GM12878 (cell line): ENCODE data around the gene IVD. TPM values are rescaled to one million over a fixed set of nuclear protein-coding genes. Genes with fewer than 3 reads are reported as not detected.
A peak's percentile ranks its signal among the peaks of the same experiment; 100 is the strongest.

Experiments
- BRCA1 ChIP-seq: IDR thresholded peaks from 2 replicates; pipeline ENCODE4 v1.6.1; 2011; ENCODE audit warnings: low read depth, low read length, improper control_type of control experiment
- CBFB ChIP-seq: IDR thresholded peaks from 2 replicates; pipeline ENCODE4 v1.6.1; 2016; ENCODE audit warnings: antibody characterized with exemption, low read depth
- CBX3 ChIP-seq: fragments of 200-600 bp; sonication (generic); IDR thresholded peaks from 2 replicates; pipeline ENCODE4 v1.6.1; 2016; ENCODE audit warnings: low read depth, borderline replicate concordance
- CHD2 ChIP-seq: IDR thresholded peaks from 2 replicates; pipeline ENCODE4 v1.6.1; 2011; ENCODE audit warnings: low read depth, low read length, improper control_type of control experiment, borderline replicate concordance
- EZH2 ChIP-seq: IDR thresholded peaks from 2 replicates; pipeline ENCODE4 v1.6.1; 2012; ENCODE audit warnings: low read depth, mild to moderate bottlenecking, control low read depth, inconsistent platforms, low read length, borderline replicate concordance; ENCODE audit not compliant: control insufficient read depth
- GATAD2B ChIP-seq: fragments of 450-650 bp; conservative IDR thresholded peaks from 2 replicates; pipeline ENCODE4 v1.6.1; 2017; ENCODE audit warnings: low read depth, mild to moderate bottlenecking, moderate library complexity
- HCFC1 ChIP-seq: fragments of 150-350 bp; IDR thresholded peaks from 2 replicates; pipeline ENCODE4 v1.6.1; 2014; ENCODE audit warnings: low read length
- HDAC6 ChIP-seq: fragments of 200-600 bp; sonication (generic); IDR thresholded peaks from one replicate; pipeline ENCODE4 v1.8.0; 2017; ENCODE audit warnings: antibody characterized with exemption; ENCODE audit not compliant: unreplicated experiment
- JUNB ChIP-seq: IDR thresholded peaks from 2 replicates; pipeline ENCODE4 v1.6.1; 2016; ENCODE audit warnings: antibody characterized with exemption, mild to moderate bottlenecking
- MTA3 ChIP-seq: IDR thresholded peaks from 2 replicates; pipeline ENCODE4 v1.6.1; 2012; ENCODE audit warnings: low read length, inconsistent platforms, borderline replicate concordance
- NFXL1 ChIP-seq: fragments of 450-650 bp; IDR thresholded peaks from 2 replicates; pipeline ENCODE4 v1.6.1; 2017; ENCODE audit warnings: antibody characterized with exemption, mild to moderate bottlenecking, borderline replicate concordance
- NKRF ChIP-seq: fragments of 450-650 bp; conservative IDR thresholded peaks from 2 replicates; pipeline ENCODE4 v1.6.1; 2017; ENCODE audit warnings: mild to moderate bottlenecking, moderate library complexity
- RELA ChIP-seq: fragments of 450-650 bp; IDR thresholded peaks from 2 replicates; pipeline ENCODE4 v1.8.0; 2014; ENCODE audit warnings: borderline replicate concordance; ENCODE audit not compliant: partially characterized antibody
- RELB ChIP-seq: fragments of 450-650 bp; IDR thresholded peaks from 2 replicates; pipeline ENCODE4 v1.6.1; 2017; ENCODE audit warnings: low read depth, mild to moderate bottlenecking, moderate library complexity
- SPI1 ChIP-seq: IDR thresholded peaks from 2 replicates; pipeline ENCODE4 v1.6.1; 2011; ENCODE audit warnings: low read depth, mild to moderate bottlenecking, low read length, moderate library complexity, borderline replicate concordance; ENCODE audit not compliant: insufficient read depth
- SREBF1 ChIP-seq: IDR thresholded peaks from 2 replicates; pipeline ENCODE4 v1.6.1; 2012; ENCODE audit warnings: mild to moderate bottlenecking, low read length
- STAT3 ChIP-seq: IDR thresholded peaks from 2 replicates; pipeline ENCODE4 v1.6.1; 2011; ENCODE audit warnings: low read depth, low read length, improper control_type of control experiment
- polyA plus RNA-seq, 11 experiments: library from polyadenylated mRNA; depleted of rRNA in 4 of 11; unstranded in 6 of 11; stranded (reverse) in 5 of 11; fragments of >200 nt; fragmentation: Nextera tagmentation in 4 of 11; fragmentation: Illumina TruSeq in 1 of 11; extraction: Ambion mirVana in 4 of 11; extraction: Trizol in 1 of 11; gene quantifications; 1 replicate in 1 of 11; 2 replicates in 10 of 11; pipeline versions ENCODE4 v1.2.1 to v1.2.3, GENCODE V29; 2011 to 2016; ENCODE audit warnings: inconsistent platforms in 2 of 11, missing spikeins in 2 of 11, low read depth in 1 of 11
- total RNA-seq, 4 experiments: library from RNA; depleted of rRNA in 3 of 4; stranded (reverse); fragments of >200 nt in 3 of 4; fragmentation: Illumina TruSeq in 1 of 4; extraction: Trizol in 1 of 4; gene quantifications; 2 replicates each; pipeline versions ENCODE4 v1.2.1 to v1.2.3, GENCODE V29; 2013 to 2021
- TF ChIP-seq, protein P1 (sequence below): fragments of 450-650 bp; IDR thresholded peaks from 2 replicates; pipeline ENCODE4 v1.6.1; 2017; ENCODE audit warnings: mild to moderate bottlenecking
- TF ChIP-seq, protein P2 (sequence below): IDR thresholded peaks from 2 replicates; pipeline ENCODE4 v1.6.1; 2011; ENCODE audit warnings: borderline replicate concordance, low read depth, mild to moderate bottlenecking, moderate library complexity, mixed read lengths, low read length; ENCODE audit not compliant: insufficient read depth; ENCODE audit errors: extremely low read length
- TF ChIP-seq, protein P3 (sequence below): IDR thresholded peaks from 2 replicates; pipeline ENCODE4 v1.6.1; 2012; ENCODE audit warnings: low read depth, low read length, improper control_type of control experiment

Gene IVD
- total and polyA plus RNA-seq, 10 of the 15 experiments (the other 5 are each of a cell fraction or from before 2014, with no cell fraction given), result 5.3 to 59.8 (median 45.7) TPM

- TF ChIP-seq, protein P1, sequence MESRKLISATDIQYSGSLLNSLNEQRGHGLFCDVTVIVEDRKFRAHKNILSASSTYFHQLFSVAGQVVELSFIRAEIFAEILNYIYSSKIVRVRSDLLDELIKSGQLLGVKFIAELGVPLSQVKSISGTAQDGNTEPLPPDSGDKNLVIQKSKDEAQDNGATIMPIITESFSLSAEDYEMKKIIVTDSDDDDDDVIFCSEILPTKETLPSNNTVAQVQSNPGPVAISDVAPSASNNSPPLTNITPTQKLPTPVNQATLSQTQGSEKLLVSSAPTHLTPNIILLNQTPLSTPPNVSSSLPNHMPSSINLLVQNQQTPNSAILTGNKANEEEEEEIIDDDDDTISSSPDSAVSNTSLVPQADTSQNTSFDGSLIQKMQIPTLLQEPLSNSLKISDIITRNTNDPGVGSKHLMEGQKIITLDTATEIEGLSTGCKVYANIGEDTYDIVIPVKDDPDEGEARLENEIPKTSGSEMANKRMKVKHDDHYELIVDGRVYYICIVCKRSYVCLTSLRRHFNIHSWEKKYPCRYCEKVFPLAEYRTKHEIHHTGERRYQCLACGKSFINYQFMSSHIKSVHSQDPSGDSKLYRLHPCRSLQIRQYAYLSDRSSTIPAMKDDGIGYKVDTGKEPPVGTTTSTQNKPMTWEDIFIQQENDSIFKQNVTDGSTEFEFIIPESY, result no peak
- TF ChIP-seq SREBF1 (no peak), HDAC6 (no peak), SPI1 (no peak), EZH2 (no peak), HCFC1 (no peak), GATAD2B (0 out of 2 replicates have a peak, but pooled peaks have one; percentile 21), CHD2 (no peak), NFXL1 (no peak), CBFB (no peak), STAT3 (no peak), RELB (no peak), MTA3 (no peak), NKRF (no peak), BRCA1 (0 out of 2 replicates have a peak, but pooled peaks have one; percentile 21), JUNB (no peak), RELA (no peak), CBX3 (no peak)
- TF ChIP-seq, protein P2, sequence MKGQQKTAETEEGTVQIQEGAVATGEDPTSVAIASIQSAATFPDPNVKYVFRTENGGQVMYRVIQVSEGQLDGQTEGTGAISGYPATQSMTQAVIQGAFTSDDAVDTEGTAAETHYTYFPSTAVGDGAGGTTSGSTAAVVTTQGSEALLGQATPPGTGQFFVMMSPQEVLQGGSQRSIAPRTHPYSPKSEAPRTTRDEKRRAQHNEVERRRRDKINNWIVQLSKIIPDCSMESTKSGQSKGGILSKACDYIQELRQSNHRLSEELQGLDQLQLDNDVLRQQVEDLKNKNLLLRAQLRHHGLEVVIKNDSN, result no peak
- TF ChIP-seq, protein P3, sequence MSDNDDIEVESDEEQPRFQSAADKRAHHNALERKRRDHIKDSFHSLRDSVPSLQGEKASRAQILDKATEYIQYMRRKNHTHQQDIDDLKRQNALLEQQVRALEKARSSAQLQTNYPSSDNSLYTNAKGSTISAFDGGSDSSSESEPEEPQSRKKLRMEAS, result 0 out of 2 replicates have a peak, but pooled peaks have one; percentile 20
These were observed 15.9 kb downstream of the IVD start (continued) for GRCh38 chr15:40421246-40422157.
